Measurements from ENCODE around the gene DGKB. TPM values are rescaled to one million over a fixed set of nuclear protein-coding genes. Genes with fewer than 3 reads are reported as not detected.

DGKB gene
- total RNA-seq, 3 donors from 2014 or later = not detected

DNA sequence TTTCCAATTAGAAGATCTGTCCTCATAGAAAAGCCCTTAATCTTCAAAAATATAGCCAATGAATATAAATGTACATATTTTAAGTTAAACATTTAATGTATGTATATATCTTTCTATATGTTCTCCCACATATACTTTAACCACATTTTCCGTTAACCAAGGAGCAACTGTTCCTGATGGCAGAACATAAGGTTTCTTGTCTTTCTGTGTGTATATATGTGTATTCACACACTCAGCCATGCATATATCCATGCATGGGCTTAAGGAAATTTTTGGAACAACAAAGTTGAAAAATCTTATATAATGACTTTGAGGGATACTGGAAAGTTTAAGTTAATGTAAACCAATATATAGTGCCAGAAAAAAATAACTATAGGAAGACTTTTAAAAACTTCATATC is 274.0 kb downstream of the DGKB start:
- Mint-ChIP-seq H3K4me3 (no peak overlapping the region), H3K27me3 (ENCODE audit: low read depth) (no peaks in the 10 kb centered on the region), H3K36me3 (ENCODE audit: insufficient read depth) (no peaks in the 10 kb centered on the region), H3K9me3 (no peaks in the 10 kb centered on the region), H3K4me1 (ENCODE audit: low read depth) (no peaks in the 10 kb centered on the region)
- no peak for ATAC-seq
- no peak for DNase-seq

DNA sequence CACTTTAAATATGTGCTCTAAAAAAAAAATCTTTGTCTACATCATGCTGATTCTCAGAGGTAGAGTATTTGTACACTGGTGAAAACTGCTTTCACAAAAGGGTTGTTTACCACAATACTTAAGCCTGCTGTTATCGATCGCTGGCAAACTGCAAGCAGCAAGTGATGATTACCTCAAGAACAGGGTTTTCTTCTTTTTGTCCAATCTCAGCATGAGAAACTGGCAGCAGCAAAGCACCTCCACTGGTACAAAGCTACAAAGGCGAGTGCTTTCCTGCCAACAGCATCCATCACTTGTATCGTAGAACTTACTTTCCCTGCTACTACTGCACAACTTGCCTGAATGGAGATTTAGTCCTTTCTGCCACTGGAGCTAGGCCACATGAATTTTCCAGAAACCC is 276.5 kb downstream of the DGKB start:
- no peak for DNase-seq
- Mint-ChIP-seq H3K27me3 (ENCODE audit: low read depth) (no peaks in the 10 kb centered on the region), H3K4me3 (no peak overlapping the region), H3K4me1 (ENCODE audit: low read depth) (no peaks in the 10 kb centered on the region), H3K36me3 (ENCODE audit: insufficient read depth) (no peaks in the 10 kb centered on the region), H3K9me3 (no peaks in the 10 kb centered on the region)
- ATAC-seq = no peak

DNA sequence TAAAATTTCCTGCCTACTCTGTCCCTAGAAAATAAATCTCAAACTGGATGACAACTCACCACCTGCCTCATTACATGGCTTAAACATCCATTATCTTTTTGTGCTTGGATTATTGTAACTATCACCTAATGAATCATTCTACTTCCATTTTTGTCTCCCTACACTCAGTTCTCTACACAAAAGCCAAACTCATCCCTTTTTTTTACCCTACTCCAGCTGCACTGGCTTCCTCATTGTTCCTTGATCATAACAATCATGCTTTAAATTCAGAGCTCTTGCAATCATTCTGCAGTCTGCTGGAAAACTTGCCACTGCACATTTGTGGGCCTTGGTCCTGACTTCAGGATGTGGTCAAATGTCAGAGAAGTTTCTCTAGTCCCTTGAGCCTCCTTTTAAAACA is 280.0 kb downstream of the DGKB start:
- H3K4me3 Mint-ChIP-seq = no peak overlapping the region
- no peaks in the 10 kb centered on the region for H3K4me1 Mint-ChIP-seq (ENCODE audit: low read depth)
- H3K36me3 Mint-ChIP-seq (ENCODE audit: insufficient read depth) = no peaks in the 10 kb centered on the region
- no peaks in the 10 kb centered on the region for H3K27me3 Mint-ChIP-seq (ENCODE audit: low read depth)
- ATAC-seq (no peak), DNase-seq (no peak)
- H3K9me3 Mint-ChIP-seq = peaks cover under 1% of the 10 kb centered on the region

DNA sequence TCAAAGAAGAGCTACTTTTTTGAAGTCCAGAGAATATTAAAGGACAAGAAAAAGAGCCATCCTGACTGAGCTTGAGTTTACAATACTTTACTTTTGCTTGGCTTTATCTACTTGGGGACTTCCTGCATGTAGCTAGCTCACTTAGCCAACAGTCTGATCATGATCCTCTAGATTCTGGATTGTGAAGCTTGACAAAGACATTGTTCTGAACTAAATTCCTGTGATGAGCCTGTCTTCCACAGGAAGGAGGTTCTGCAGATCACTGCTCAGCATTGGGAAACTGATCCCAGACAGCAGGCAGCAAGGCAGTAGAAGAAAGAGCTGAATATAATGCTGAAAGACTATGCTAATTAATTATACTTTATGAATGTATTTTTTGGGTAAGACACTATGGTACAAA is 296.4 kb downstream of the DGKB start:
- H3K4me1 Mint-ChIP-seq (ENCODE audit: low read depth) = no peaks in the 10 kb centered on the region
- H3K4me3 Mint-ChIP-seq = no peak overlapping the region
- H3K27me3 Mint-ChIP-seq (ENCODE audit: low read depth) = no peaks in the 10 kb centered on the region
- H3K36me3 Mint-ChIP-seq (ENCODE audit: insufficient read depth) = no peaks in the 10 kb centered on the region
- H3K9me3 Mint-ChIP-seq = peaks cover 4% of the 10 kb centered on the region
- ATAC-seq (no peak), DNase-seq (no peak)

DNA sequence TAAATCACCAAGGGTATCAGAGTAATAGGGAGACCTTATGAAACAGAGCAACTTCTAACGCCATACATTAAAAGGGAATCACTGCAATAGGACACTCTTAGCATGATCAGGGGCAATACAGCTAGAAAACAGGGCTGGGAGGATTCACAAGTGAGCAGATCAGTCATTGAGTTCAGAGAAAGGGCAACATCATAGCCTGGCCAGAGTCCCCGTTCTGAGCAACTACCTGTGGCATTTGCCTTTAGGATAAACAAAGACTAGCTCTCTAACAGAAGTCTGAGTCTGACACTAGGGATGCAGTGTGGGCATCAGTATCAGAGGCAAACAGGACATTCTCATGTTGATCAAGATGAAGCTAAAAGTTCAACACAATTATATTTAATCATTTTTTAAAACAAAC is 297.9 kb downstream of the DGKB start:
- Mint-ChIP-seq H3K27me3 (ENCODE audit: low read depth) (no peaks in the 10 kb centered on the region), H3K4me3 (no peak overlapping the region), H3K4me1 (ENCODE audit: low read depth) (no peaks in the 10 kb centered on the region), H3K9me3 (peaks cover 4% of the 10 kb centered on the region), H3K36me3 (ENCODE audit: insufficient read depth) (no peaks in the 10 kb centered on the region)
- ATAC-seq (no peak), DNase-seq (no peak)

DNA sequence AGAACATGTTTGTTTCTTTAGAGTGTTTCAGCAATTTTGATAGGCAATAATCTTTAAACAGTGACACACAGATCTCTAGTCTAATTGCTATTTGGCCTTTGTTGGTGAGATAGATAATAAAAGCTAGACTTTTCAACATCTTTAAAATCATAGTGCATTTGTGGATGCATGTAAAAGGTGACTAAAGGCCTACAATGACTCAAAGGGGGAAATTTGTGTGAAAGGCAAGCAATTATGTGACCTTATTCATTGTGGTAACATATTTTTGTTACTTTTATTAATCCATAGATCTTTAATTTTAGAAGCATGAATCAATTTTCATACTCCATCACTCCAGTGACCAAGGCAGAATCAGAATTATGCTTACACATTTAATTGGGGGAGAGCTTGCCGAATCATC is 299.7 kb downstream of the DGKB start:
- no peaks in the 10 kb centered on the region for H3K36me3 Mint-ChIP-seq (ENCODE audit: insufficient read depth)
- H3K4me3 Mint-ChIP-seq = no peak overlapping the region
- no peaks in the 10 kb centered on the region for H3K9me3 Mint-ChIP-seq
- no peaks in the 10 kb centered on the region for H3K4me1 Mint-ChIP-seq (ENCODE audit: low read depth)
- DNase-seq (no peak), ATAC-seq (no peak)
- H3K27me3 Mint-ChIP-seq (ENCODE audit: low read depth) = no peaks in the 10 kb centered on the region

DNA sequence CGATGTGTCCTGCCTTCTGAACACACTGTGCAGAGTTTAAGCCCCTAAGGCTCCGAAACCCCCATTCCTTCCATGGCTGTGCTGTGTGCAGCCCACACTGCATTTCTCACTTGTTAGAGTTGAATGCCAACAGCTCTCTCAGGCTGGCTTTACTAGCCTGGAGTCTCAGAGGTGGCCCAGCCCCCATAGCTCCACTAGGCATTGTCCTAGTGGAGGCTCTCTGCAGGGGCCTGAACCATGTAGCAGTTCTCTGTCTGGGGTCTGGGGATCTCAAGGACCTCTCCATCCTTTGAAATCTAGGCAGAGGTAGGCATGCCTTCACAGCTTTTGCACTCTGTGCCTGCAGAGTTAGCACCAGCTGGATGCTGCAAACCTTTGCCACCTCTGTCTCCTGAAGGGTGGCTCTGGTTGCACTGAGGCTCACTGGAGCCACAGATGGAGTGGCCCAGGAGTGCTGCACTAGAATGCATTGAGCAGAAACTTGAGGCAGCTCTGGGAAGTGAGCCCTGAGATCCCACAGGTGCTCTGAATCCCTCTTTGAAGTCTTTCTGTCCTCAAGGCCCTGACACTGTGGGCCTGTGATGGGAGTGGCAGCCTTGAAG is 301.7 kb downstream of the DGKB start:
- Mint-ChIP-seq H3K4me1 (ENCODE audit: low read depth) (no peaks in the 10 kb centered on the region), H3K9me3 (no peaks in the 10 kb centered on the region), H3K4me3 (no peak overlapping the region), H3K27me3 (ENCODE audit: low read depth) (no peaks in the 10 kb centered on the region), H3K36me3 (ENCODE audit: insufficient read depth) (no peaks in the 10 kb centered on the region)
- ATAC-seq (no peak), DNase-seq (no peak)

DNA sequence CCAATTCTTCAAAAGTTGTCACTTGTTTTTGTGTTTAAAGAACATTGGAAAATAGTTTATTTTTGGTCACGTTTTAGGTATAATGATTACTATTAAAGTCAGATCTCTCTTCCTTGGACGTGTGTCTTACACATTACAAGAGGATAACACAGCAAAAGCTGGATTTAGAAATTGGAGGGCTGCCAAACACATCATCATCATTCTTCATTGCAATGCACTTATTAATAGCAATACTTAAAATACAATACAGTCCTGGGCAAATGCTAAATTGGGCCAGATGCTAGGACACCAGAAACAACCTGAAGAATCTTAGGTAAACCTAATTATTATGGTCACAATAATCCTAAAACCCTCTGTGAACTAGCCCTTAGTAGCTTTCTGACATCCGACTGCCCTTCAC is 303.6 kb downstream of the DGKB start:
- no peaks in the 10 kb centered on the region for H3K9me3 Mint-ChIP-seq
- no peak for DNase-seq
- ATAC-seq = no peak
- H3K36me3 Mint-ChIP-seq (ENCODE audit: insufficient read depth) = no peaks in the 10 kb centered on the region
- H3K4me3 Mint-ChIP-seq = no peak overlapping the region
- no peaks in the 10 kb centered on the region for H3K27me3 Mint-ChIP-seq (ENCODE audit: low read depth)
- no peaks in the 10 kb centered on the region for H3K4me1 Mint-ChIP-seq (ENCODE audit: low read depth)

DNA sequence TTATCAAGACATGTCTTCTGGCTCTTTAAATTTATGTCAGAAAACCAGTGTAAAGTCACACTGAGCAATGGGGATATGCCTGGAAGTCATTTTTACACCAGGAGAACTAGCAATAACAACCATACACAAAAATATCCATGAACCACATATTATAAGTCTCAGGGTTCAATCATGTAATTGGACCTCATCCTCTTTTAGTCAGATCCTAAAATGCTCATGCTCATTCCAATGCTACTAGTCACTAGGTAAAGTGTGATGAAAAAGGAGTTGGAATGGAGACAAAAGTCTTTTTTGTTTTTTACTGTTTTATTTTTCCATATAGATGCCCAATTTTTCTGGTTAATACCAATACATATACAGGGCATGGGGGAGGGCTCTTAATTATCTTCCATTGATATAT is 306.1 kb downstream of the DGKB start:
- Mint-ChIP-seq H3K36me3 (ENCODE audit: insufficient read depth) (no peaks in the 10 kb centered on the region), H3K27me3 (ENCODE audit: low read depth) (no peaks in the 10 kb centered on the region), H3K4me1 (ENCODE audit: low read depth) (no peaks in the 10 kb centered on the region), H3K4me3 (no peak overlapping the region), H3K9me3 (no peaks in the 10 kb centered on the region)
- no peak for ATAC-seq
- DNase-seq = no peak

DNA sequence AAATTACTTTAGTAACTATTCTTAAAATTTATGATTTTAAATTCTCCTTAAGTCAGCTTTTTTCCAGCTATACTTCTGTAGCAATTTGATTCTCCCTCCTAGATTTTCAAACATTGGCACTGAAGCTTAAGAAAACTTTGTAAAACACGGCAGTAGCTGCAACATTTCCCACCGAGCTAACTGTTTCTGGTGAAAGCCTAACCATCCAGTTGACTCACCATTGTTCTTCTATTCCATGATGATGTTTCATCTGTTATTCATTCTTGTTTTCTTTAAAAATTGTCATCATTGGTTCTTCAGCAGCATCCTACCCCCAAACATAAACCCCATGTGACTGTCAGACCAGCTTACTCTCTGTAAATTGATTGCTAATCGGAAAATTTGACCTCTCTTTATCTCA is 312.3 kb downstream of the DGKB start:
- ATAC-seq (no peak), DNase-seq (no peak)
- Mint-ChIP-seq H3K27me3 (ENCODE audit: low read depth) (no peaks in the 10 kb centered on the region), H3K36me3 (ENCODE audit: insufficient read depth) (no peaks in the 10 kb centered on the region), H3K4me3 (no peak overlapping the region), H3K9me3 (peaks cover 5% of the 10 kb centered on the region), H3K4me1 (ENCODE audit: low read depth) (no peaks in the 10 kb centered on the region)

DNA sequence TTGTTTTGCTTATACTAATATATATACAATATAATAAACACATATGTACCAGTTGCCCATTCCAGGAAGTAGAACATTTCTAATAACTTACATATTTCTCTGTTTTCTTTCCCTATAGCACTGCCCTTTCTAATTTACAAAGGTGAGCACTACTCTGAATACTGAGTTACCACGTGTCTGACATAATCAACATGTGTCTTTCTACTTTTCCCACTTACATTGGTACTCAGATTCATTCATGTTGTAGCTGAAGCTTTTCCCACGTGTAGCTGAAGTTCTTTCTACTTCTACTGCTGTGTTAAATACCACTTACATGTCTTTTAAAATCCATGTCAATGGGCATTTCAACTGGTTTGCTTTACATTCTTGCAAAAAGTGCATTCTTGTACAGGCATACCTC is 317.3 kb downstream of the DGKB start:
- Mint-ChIP-seq H3K9me3 (peaks cover 5% of the 10 kb centered on the region), H3K4me3 (no peak overlapping the region)
- no peak for ATAC-seq

DNA sequence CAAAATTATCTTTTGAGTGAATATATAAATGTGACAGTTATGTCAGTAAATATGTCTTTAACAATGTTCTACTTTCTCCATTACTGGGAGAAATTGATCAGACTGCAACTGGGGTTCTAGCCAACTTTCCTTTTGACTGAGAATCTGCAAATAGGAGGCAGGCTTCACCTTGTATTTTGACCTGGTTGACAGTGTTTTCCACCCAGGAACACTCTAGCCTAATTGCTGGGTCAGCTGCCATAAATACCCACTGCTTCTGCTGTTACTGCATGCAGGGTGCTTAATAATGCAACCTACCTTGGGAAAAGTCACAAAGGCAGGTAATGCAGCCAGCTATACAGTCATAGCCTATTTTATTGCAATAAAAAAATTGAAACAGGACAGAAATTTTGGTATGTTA is 319.0 kb downstream of the DGKB start:
- DNase-seq (no peak), ATAC-seq (no peak)
- Mint-ChIP-seq H3K4me3 (no peak overlapping the region), H3K9me3 (peaks cover 3% of the 10 kb centered on the region), H3K36me3 (ENCODE audit: insufficient read depth) (no peaks in the 10 kb centered on the region), H3K27me3 (ENCODE audit: low read depth) (no peaks in the 10 kb centered on the region), H3K4me1 (ENCODE audit: low read depth) (no peaks in the 10 kb centered on the region)

More for the DNA sequence above, 317.3 kb downstream of the DGKB start:
- Mint-ChIP-seq H3K36me3 (ENCODE audit: insufficient read depth) (no peaks in the 10 kb centered on the region), H3K27me3 (ENCODE audit: low read depth) (no peaks in the 10 kb centered on the region), H3K4me1 (ENCODE audit: low read depth) (no peaks in the 10 kb centered on the region)
- no peak for DNase-seq

DNA sequence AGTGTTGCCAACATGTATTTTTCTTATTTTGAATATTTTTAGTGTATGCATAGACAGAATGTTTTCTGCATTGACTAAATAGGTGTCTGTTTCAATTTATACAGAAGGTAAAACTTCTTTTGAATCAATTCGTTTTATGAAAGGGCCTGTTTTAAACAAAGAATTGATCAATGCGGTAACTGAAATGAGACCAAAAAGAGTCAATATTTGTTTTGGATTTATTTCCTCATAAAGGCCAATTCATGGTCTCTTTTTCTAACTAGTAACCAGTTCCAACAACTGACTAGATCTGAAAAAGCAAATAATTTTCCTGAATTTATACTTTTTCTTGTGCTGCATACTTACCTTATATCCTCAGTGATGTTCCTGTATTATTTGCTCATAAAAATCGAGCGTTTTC is 320.5 kb downstream of the DGKB start:
- ATAC-seq (no peak), DNase-seq (no peak)
- H3K4me3 Mint-ChIP-seq = no peak overlapping the region
- H3K27me3 Mint-ChIP-seq (ENCODE audit: low read depth) = no peaks in the 10 kb centered on the region
- no peaks in the 10 kb centered on the region for H3K36me3 Mint-ChIP-seq (ENCODE audit: insufficient read depth)
- no peaks in the 10 kb centered on the region for H3K4me1 Mint-ChIP-seq (ENCODE audit: low read depth)
- no peaks in the 10 kb centered on the region for H3K9me3 Mint-ChIP-seq

DNA sequence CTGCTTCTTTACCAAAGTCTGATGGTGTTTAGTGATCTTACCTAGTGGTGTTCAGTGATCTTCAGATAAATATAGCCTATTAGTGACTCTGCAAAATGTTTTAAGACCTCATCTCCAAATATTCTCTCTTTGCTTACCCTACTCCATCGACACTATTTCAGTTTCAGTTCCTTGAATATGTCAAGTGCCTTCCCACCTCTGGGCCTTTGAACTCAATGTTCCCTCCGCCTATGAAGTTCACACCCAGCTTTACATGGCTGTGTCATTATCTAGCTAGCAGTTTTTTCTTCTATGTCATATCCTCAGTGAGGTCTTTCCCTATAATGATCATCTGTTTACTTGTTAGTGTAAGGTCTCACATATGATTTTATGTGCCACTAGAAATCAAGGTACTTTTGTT is 322.6 kb downstream of the DGKB start:
- Mint-ChIP-seq H3K4me1 (ENCODE audit: low read depth) (no peaks in the 10 kb centered on the region), H3K4me3 (no peak overlapping the region), H3K27me3 (ENCODE audit: low read depth) (no peaks in the 10 kb centered on the region), H3K36me3 (ENCODE audit: insufficient read depth) (no peaks in the 10 kb centered on the region), H3K9me3 (no peaks in the 10 kb centered on the region)
- ATAC-seq = no peak
- DNase-seq = no peak

DNA sequence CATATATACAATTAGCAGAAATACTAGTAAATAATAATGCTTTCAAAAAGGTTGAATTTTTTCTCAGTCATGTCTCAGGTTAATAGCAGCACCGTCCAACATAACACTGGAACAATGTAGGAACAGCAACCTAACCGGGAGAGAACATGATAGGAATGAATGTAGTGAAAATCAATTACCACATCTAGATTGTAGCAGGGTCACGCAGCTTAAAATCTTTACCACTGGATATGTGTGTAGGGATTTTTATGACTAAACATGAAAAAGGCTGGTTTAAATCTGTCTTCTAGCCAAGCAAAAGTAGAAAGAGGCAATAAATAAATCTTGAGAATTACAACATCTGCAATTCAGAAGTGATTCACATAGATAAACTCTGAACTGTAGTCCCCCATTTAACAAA is 326.0 kb downstream of the DGKB start:
- H3K4me3 Mint-ChIP-seq = no peak overlapping the region
- H3K9me3 Mint-ChIP-seq = no peaks in the 10 kb centered on the region
- no peaks in the 10 kb centered on the region for H3K4me1 Mint-ChIP-seq (ENCODE audit: low read depth)
- no peaks in the 10 kb centered on the region for H3K27me3 Mint-ChIP-seq (ENCODE audit: low read depth)
- no peaks in the 10 kb centered on the region for H3K36me3 Mint-ChIP-seq (ENCODE audit: insufficient read depth)
- DNase-seq = no peak
- ATAC-seq = no peak
